Measurements from ENCODE around the gene TRMT6. TPM values are rescaled to one million over a fixed set of nuclear protein-coding genes. Genes with fewer than 3 reads are reported as not detected.

TRMT6 gene
- total RNA-seq, 4 donors from 2014 or later = 9.5 to 13.6 (median 12.5) TPM

DNA sequence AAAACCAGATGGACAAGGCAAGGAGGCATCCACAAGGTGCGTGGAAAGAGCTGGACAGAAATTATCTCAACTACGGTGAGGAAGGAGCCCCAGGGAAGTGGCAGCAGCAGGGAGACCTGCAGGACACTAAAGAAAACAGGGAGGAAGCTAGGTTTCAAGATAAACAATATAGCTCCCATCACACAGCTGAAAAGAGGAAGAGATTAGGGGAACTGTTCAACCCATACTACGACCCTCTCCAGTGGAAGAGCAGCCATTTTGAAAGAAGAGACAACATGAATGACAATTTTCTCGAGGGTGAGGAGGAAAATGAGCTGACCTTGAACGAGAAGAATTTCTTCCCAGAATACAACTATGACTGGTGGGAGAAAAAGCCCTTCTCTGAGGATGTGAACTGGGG is 26.8 kb downstream of the TRMT6 start:
- TF ChIP-seq POLR2A (IDR thresholded peaks at IDR 0.05) (no peak), EP300 (IDR thresholded peaks at IDR 0.05) (no peak), POLR2AphosphoS5 (IDR thresholded peaks at IDR 0.05) (no peak)
- TF ChIP-seq, protein P1, sequence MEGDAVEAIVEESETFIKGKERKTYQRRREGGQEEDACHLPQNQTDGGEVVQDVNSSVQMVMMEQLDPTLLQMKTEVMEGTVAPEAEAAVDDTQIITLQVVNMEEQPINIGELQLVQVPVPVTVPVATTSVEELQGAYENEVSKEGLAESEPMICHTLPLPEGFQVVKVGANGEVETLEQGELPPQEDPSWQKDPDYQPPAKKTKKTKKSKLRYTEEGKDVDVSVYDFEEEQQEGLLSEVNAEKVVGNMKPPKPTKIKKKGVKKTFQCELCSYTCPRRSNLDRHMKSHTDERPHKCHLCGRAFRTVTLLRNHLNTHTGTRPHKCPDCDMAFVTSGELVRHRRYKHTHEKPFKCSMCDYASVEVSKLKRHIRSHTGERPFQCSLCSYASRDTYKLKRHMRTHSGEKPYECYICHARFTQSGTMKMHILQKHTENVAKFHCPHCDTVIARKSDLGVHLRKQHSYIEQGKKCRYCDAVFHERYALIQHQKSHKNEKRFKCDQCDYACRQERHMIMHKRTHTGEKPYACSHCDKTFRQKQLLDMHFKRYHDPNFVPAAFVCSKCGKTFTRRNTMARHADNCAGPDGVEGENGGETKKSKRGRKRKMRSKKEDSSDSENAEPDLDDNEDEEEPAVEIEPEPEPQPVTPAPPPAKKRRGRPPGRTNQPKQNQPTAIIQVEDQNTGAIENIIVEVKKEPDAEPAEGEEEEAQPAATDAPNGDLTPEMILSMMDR (IDR thresholded peaks at IDR 0.05) = no peak
- no peak for ATAC-seq
- Histone ChIP-seq H3K36me3 (no peaks in the 10 kb centered on the region), H3K9me3 (no peaks in the 10 kb centered on the region), H3K4me1 (no peaks in the 10 kb centered on the region), H3K27me3 (peaks cover 11% of the 10 kb centered on the region), H3K4me3 (no peak overlapping the region), H3K27ac (no peak overlapping the region)
- WGBS, 2 donors (ENCODE audit: low coverage in 1 of 2) = 67 to 71% methylated on average over 4 to 5 of the region's 5 CpGs

DNA sequence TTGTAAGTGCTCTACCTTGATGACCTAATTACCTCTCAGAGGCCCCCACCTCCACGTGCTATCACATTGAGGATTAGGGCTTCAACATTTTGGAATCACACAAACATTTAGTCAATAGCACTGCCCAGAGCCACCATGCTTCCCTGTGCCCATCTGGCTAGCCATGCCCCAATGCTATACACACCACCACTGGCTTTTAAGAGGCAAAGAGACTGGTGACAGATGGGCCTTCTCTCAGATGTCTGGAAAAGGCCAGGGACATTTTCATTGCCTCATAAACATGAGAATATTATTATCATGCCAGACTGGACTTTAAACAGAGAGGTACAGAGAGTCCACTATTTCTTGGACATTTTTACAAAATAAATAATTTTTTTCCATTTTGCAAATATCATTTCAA is 29.8 kb downstream of the TRMT6 start:
- no peak overlapping the region for H3K27ac ChIP-seq
- ATAC-seq = no peak
- no peak overlapping the region for H3K4me3 ChIP-seq
- no peaks in the 10 kb centered on the region for H3K4me1 ChIP-seq
- 80 to 100% methylated on average over 1 of the region's 1 CpG for WGBS, 2 donors (ENCODE audit: low coverage in 1 of 2)
- peaks cover 11% of the 10 kb centered on the region for H3K27me3 ChIP-seq
- TF ChIP-seq EP300 (IDR thresholded peaks at IDR 0.05) = no peak
- TF ChIP-seq POLR2AphosphoS5 (IDR thresholded peaks at IDR 0.05) = no peak
- no peak for TF ChIP-seq POLR2A (IDR thresholded peaks at IDR 0.05)
- TF ChIP-seq, protein P1 (IDR thresholded peaks at IDR 0.05) = no peak
- no peaks in the 10 kb centered on the region for H3K36me3 ChIP-seq
- no peaks in the 10 kb centered on the region for H3K9me3 ChIP-seq

DNA sequence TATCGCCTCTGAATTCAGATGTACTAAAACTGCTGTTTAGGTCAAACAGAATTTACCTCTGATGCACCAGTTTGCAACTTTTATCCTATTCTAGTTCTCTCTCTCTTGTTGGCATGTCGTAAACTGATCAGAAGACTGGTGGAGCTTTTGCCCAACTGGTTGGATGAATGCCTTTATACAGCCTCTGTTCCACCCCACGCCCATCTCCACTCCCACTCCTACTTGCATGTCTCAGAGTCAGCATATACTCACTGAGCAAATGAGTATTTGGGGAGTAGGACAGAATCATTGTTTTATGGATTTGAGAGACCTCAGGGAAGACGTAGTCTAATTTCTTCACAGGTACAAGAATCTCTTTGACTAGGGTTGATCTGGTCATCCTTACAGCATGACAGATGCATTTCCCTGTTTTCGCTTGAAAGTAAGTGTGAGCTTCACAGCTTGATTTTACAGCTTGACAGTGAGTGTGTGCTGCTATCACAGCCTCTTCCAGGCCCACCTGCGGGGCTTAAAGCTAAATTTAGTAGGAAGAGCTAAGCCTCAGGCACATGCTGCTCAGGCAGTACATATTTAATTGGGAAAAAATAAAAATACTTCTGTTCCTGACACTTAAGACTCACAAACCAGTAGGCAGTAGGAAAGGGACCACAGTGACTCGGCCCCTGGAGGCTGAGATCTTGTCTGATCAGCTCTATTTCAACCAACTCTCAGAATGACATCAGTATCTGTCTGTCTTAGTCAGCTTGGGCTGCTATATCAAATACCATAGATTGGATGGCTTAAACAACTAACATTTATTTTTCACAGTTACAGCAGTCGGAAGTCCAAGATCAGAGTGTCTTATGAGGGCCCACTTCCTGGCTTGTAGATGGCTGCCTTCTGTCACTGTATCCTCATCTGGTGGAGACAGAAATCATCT is 30.4 kb downstream of the TRMT6 start:
- no peak for ATAC-seq
- no peaks in the 10 kb centered on the region for H3K9me3 ChIP-seq
- no peak overlapping the region for H3K4me3 ChIP-seq
- no peaks in the 10 kb centered on the region for H3K36me3 ChIP-seq
- H3K4me1 ChIP-seq = no peaks in the 10 kb centered on the region
- WGBS, 2 donors (ENCODE audit: low coverage in 1 of 2) = 63 to 88% methylated on average over 4 to 8 of the region's 8 CpGs
- TF ChIP-seq, protein P1 (IDR thresholded peaks at IDR 0.05) = no peak
- TF ChIP-seq POLR2A (IDR thresholded peaks at IDR 0.05) (no peak), POLR2AphosphoS5 (IDR thresholded peaks at IDR 0.05) (no peak), EP300 (IDR thresholded peaks at IDR 0.05) (no peak)
- H3K27ac ChIP-seq = no peak overlapping the region
- H3K27me3 ChIP-seq = peaks cover 12% of the 10 kb centered on the region

DNA sequence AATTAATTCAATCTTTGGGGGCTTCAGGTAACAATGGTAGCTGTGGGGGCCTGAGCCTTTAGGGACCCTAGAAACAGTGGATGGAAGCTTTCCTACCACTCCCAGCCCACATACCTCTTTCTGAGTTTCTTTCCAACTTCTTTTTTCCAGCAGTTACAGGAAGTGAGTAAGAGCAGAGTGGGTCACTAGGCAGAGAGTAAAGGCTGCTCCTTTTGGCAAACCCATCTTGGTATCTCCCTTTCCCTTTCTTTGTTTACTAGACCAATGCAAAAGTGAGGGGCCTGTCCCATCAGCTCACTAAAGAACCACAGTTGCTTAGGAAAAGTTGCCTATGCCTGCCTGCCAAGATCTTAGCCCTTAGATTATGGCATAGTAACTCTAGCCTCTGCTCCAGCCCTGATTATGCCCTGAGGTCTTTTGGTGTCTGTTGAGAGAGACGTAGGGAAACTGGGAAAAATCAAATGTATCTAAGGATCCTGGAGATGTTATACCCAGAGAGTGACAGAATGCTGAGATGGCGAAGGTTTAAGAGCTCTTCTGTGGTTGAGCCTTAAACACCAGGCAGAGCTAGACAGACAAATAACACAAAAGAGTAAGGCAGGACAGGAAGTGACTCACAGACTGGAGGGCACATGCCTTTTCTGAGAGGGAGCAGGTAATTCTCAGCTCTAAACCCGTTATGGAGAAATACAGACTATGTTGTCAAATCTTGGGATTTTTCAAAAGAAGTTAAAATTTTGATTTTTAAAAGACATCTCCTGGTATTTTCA is 31.3 kb downstream of the TRMT6 start:
- H3K27me3 ChIP-seq = peaks cover 20% of the 10 kb centered on the region
- H3K4me3 ChIP-seq = no peak overlapping the region
- H3K4me1 ChIP-seq = no peaks in the 10 kb centered on the region
- TF ChIP-seq EP300 (IDR thresholded peaks at IDR 0.05) (no peak), POLR2AphosphoS5 (IDR thresholded peaks at IDR 0.05) (no peak), POLR2A (IDR thresholded peaks at IDR 0.05) (no peak)
- TF ChIP-seq, protein P1 (IDR thresholded peaks at IDR 0.05) = no peak
- ATAC-seq = no peak
- no peak overlapping the region for H3K27ac ChIP-seq
- WGBS, 2 donors (ENCODE audit: low coverage in 1 of 2) = 22 to 61% methylated on average over 1 to 3 of the region's 3 CpGs
- no peaks in the 10 kb centered on the region for H3K9me3 ChIP-seq
- H3K36me3 ChIP-seq = no peaks in the 10 kb centered on the region
